Smooth muscle cell (in vitro differentiated cells): ENCODE measurements around the gene CSRP3. TPM values are rescaled to one million over a fixed set of nuclear protein-coding genes. Genes with fewer than 3 reads are reported as not detected.

ENCODE experiments used
- DNase-seq: peaks from one replicate; lab custom pipeline; 2025; ENCODE audit not compliant: unreplicated experiment; lab: John Stamatoyannopoulos, UW
- H2AFZ ChIP-seq: fragments of 200-600 bp; sonication (generic); 2 replicates; pipeline ENCODE4 v1.6.0; 2016; ENCODE audit warnings: antibody characterized with exemption, low read depth, mild to moderate bottlenecking
- H3F3A ChIP-seq: fragments of 200-600 bp; sonication (generic); 2 replicates; pipeline ENCODE4 v1.6.0; 2017; ENCODE audit warnings: antibody characterized with exemption, low read depth
- H3K27ac ChIP-seq: fragments of 200-600 bp; sonication (generic); 2 replicates; pipeline ENCODE4 v1.5.1; 2016; ENCODE audit warnings: low read depth, mild to moderate bottlenecking
- H3K27me3 ChIP-seq: fragments of 200-600 bp; sonication (generic); 2 replicates; pipeline ENCODE4 v1.6.1; 2016; ENCODE audit warnings: low read depth, mild to moderate bottlenecking
- H3K36me3 ChIP-seq: fragments of 200-600 bp; sonication (generic); 2 replicates; pipeline ENCODE4 v1.5.1; 2016; ENCODE audit warnings: low read depth
- H3K4me1 ChIP-seq: fragments of 200-600 bp; sonication (generic); 2 replicates; pipeline ENCODE4 v1.5.1; 2016; ENCODE audit warnings: low read depth
- H3K4me2 ChIP-seq: fragments of 200-600 bp; sonication (generic); 2 replicates; pipeline ENCODE4 v1.6.0; 2016; ENCODE audit warnings: mild to moderate bottlenecking
- H3K4me3 ChIP-seq: fragments of 200-600 bp; sonication (generic); 2 replicates; pipeline ENCODE4 v1.5.1; 2016; ENCODE audit warnings: mild to moderate bottlenecking
- H3K79me2 ChIP-seq: fragments of 200-600 bp; sonication (generic); 2 replicates; pipeline ENCODE4 v1.6.0; 2016; ENCODE audit warnings: low read depth, mild to moderate bottlenecking
- H3K9ac ChIP-seq: fragments of 200-600 bp; sonication (generic); 2 replicates; pipeline ENCODE4 v1.6.0; 2016; ENCODE audit warnings: low read depth
- H3K9me3 ChIP-seq: fragments of 200-600 bp; sonication (generic); replicated peaks from 2 replicates; pipeline ENCODE4 v1.5.1; 2016; ENCODE audit warnings: low read depth
- H4K20me1 ChIP-seq: fragments of 200-600 bp; sonication (generic); 2 replicates; pipeline ENCODE4 v1.6.0; 2016; ENCODE audit warnings: low read depth
- WGBS: methylation state at CpG from one replicate; pipeline ENCODE4 v1.1.7; 2016; ENCODE audit warnings: low lambda C conversion rate; 5-methylcytosine and 5-hydroxymethylcytosine counted together
- polyA plus RNA-seq: library from polyadenylated mRNA; unstranded; fragments of >200 nt; fragmentation: Nextera tagmentation; extraction: Ambion mirVana; gene quantifications from 2 replicates; pipeline ENCODE4 v1.2.1, GENCODE V29; 2016
- total RNA-seq: library from RNA; depleted of rRNA; stranded (reverse); fragments of >200 nt; gene quantifications from 2 replicates; pipeline ENCODE4 v1.2.3, GENCODE V29; 2014
- TF ChIP-seq, protein P1 (sequence below): fragments of 200-600 bp; sonication (generic); IDR thresholded peaks from 2 replicates; pipeline ENCODE4 v1.5.1; 2017; ENCODE audit warnings: borderline replicate concordance, mild to moderate bottlenecking, antibody characterized with exemption; ENCODE audit not compliant: insufficient read depth, poor library complexity, severe bottlenecking

Gene CSRP3
- total and polyA plus RNA-seq, 2 experiments from 2014 or later, result not detected

DNA sequence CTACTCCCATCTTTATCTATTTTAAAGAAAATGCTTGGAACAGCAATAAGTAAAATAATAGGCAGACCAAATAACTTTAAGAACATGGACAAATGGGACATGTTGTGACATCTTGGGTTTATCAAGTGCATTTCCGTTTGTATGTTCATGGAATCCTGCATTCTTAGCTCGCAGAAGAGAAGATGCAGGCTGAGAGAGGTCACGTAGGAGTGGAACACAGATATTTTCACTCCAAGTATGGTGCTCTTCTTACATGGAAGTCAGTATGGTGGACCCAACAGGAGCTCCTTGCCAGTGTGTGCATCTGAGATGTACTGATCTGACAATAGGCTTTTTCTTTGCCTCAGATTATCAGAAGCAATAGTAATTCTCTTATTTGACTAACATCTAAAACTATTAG is 37.3 kb upstream of the CSRP3 start:
- H3K4me3 ChIP-seq, result no peak overlapping the region
- no peak overlapping the region for H2AFZ ChIP-seq
- H4K20me1 ChIP-seq, result no peaks in the 10 kb centered on the region
- H3K36me3 ChIP-seq, result no peaks in the 10 kb centered on the region
- H3K27me3 ChIP-seq, result peaks cover 28% of the 10 kb centered on the region
- TF ChIP-seq, protein P1, sequence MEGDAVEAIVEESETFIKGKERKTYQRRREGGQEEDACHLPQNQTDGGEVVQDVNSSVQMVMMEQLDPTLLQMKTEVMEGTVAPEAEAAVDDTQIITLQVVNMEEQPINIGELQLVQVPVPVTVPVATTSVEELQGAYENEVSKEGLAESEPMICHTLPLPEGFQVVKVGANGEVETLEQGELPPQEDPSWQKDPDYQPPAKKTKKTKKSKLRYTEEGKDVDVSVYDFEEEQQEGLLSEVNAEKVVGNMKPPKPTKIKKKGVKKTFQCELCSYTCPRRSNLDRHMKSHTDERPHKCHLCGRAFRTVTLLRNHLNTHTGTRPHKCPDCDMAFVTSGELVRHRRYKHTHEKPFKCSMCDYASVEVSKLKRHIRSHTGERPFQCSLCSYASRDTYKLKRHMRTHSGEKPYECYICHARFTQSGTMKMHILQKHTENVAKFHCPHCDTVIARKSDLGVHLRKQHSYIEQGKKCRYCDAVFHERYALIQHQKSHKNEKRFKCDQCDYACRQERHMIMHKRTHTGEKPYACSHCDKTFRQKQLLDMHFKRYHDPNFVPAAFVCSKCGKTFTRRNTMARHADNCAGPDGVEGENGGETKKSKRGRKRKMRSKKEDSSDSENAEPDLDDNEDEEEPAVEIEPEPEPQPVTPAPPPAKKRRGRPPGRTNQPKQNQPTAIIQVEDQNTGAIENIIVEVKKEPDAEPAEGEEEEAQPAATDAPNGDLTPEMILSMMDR, result no peak
- no peak overlapping the region for H3K27ac ChIP-seq
- H3K9ac ChIP-seq, result no peak overlapping the region
- 88% methylated on average over 3 of the region's 3 CpGs for WGBS
- H3F3A ChIP-seq, result peaks cover 4% of the 10 kb centered on the region
- H3K9me3 ChIP-seq, result no peaks in the 10 kb centered on the region
- no peaks in the 10 kb centered on the region for H3K79me2 ChIP-seq
- no peak overlapping the region for H3K4me2 ChIP-seq
- DNase-seq, result no peak
- H3K4me1 ChIP-seq, result peaks cover 19% of the 10 kb centered on the region

DNA sequence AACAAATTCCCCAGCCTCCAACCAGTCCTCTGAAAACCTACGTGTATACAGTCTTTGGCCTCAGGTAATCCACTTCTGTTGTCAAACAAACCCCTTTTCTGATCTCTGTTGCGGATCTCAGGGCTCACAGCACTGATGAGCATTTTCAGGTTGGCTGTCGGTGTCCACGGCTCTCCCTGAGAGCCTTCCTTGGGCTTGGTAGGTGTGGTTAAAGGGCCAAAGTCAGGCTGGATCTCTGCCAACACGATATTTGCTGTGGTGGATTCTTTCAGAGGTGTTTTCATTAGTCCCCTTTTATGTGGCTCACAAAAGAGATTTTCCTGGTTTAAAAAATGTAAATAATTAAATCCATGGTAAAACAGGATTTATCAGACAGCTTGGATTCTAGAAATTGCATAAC is 36.0 kb upstream of the CSRP3 start:
- Histone ChIP-seq H3K9me3 (no peaks in the 10 kb centered on the region), H3K79me2 (no peaks in the 10 kb centered on the region), H2AFZ (no peak overlapping the region), H3K36me3 (no peaks in the 10 kb centered on the region), H3K27me3 (peaks cover 16% of the 10 kb centered on the region), H3F3A (no peaks in the 10 kb centered on the region), H3K9ac (no peak overlapping the region), H3K27ac (no peak overlapping the region), H3K4me1 (peaks cover 19% of the 10 kb centered on the region), H3K4me3 (no peak overlapping the region), H3K4me2 (no peak overlapping the region), H4K20me1 (no peaks in the 10 kb centered on the region)
- 77% methylated on average over 5 of the region's 5 CpGs for WGBS
- TF ChIP-seq, protein P1, result no peak
- DNase-seq, result no peak

DNA sequence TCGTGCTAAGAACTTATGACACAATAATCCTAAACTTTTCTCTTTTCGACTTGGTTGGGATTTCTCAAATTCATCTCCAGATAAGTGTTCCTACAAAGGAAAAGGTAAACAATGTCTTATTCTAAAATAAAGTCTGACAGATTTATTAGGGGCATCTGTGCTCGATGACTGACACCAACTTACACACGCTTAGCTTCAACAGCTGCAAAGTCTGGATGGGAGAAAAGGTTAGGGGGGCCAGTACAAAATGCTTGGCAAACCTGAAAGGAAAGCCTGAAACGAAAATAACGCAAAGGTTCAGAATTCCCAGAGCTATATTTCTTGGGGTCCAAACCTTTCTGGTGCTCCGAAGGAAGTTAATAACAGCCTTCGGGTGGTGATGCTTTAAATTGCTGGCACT is 35.6 kb upstream of the CSRP3 start:
- H2AFZ ChIP-seq, result no peak overlapping the region
- WGBS, result 80% methylated on average over 8 of the region's 8 CpGs
- H4K20me1 ChIP-seq, result no peaks in the 10 kb centered on the region
- no peaks in the 10 kb centered on the region for H3K79me2 ChIP-seq
- H3K4me2 ChIP-seq, result no peak overlapping the region
- no peaks in the 10 kb centered on the region for H3K9me3 ChIP-seq
- H3K4me1 ChIP-seq, result peaks cover 17% of the 10 kb centered on the region
- H3F3A ChIP-seq, result no peaks in the 10 kb centered on the region
- no peak overlapping the region for H3K27ac ChIP-seq
- H3K4me3 ChIP-seq, result no peak overlapping the region
- no peak overlapping the region for H3K9ac ChIP-seq
- TF ChIP-seq, protein P1, result no peak
- DNase-seq, result no peak
- no peaks in the 10 kb centered on the region for H3K36me3 ChIP-seq
- H3K27me3 ChIP-seq, result peaks cover 11% of the 10 kb centered on the region

DNA sequence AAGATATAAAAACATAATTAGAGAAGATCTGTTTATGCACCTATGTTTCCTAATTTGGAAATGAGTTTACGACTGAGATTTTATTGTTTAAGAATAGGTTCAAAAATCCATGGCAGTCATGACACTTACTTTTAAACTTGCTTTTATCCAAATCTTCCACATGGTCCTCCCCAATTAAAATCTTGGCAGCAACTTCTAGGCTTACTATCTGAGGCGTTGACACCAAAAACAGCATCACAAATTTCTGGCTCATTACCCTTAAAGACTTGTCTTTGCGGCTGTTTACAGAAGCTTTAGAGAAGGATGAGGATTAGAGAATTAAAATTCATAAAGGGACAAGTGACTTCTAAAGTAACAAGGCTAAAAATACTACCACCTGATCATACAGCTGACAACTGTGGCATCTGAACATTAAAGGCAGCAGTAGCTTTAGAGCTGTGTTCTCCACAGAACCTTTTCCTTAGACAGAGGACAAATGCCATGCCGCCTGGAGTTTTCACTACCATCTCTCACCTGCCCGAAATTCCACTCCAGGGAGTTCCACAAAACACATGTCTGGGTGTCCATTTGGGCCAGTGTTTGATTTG is 32.5 kb upstream of the CSRP3 start:
- H3K27me3 ChIP-seq, result no peaks in the 10 kb centered on the region
- no peaks in the 10 kb centered on the region for H3K9me3 ChIP-seq
- no peak overlapping the region for H3K27ac ChIP-seq
- TF ChIP-seq, protein P1, result no peak
- no peaks in the 10 kb centered on the region for H3K36me3 ChIP-seq
- peaks cover under 1% of the 10 kb centered on the region for H3K4me1 ChIP-seq
- no peaks in the 10 kb centered on the region for H3F3A ChIP-seq
- H3K4me2 ChIP-seq, result no peak overlapping the region
- H3K9ac ChIP-seq, result no peak overlapping the region
- 96% methylated on average over 5 of the region's 5 CpGs for WGBS
- H3K79me2 ChIP-seq, result no peaks in the 10 kb centered on the region
- no peaks in the 10 kb centered on the region for H4K20me1 ChIP-seq
- no peak overlapping the region for H3K4me3 ChIP-seq
- H2AFZ ChIP-seq, result no peak overlapping the region
- DNase-seq, result no peak
